Stimulated activated effector memory CD8-positive, alpha-beta T cell treated with anti-CD3 and anti-CD28 coated beads, Interleukin-12 subunit alpha, Interleukin-12 subunit beta, amount 100 ng/mL, for 72 hours (primary cell): ENCODE measurements around the gene TRANK1.
"Not testable (repeated sequence)": the region's sequence is repeated elsewhere in the genome, so short reads cannot be mapped to it uniquely, and the experiment has no call there.

Experiments
- ATAC-seq: fragments of 150-1000 bp; cut with Tn5 transposase; 2 replicates; pipeline ENCODE4 v1.10.0; 2021
- DNase-seq, 2 donors: peaks; one replicate each; pipeline ENCODE4 v3.0.0; 2021 to 2022; ENCODE audit warnings: low spot score in 2 of 2
- H3K27ac Mint-ChIP-seq: one replicate; pipeline ENCODE4 v1.8.0; 2022; ENCODE audit warnings: mild to moderate bottlenecking, mixed read lengths
- H3K36me3 Mint-ChIP-seq: one replicate; pipeline ENCODE4 v1.8.0; 2022; ENCODE audit warnings: mild to moderate bottlenecking, mixed read lengths
- H3K4me1 Mint-ChIP-seq: one replicate; pipeline ENCODE4 v1.8.0; 2022; ENCODE audit warnings: mixed read lengths
- H3K4me3 Mint-ChIP-seq: one replicate; pipeline ENCODE4 v1.8.0; 2022; ENCODE audit warnings: mild to moderate bottlenecking, mixed read lengths
- H3K9me3 Mint-ChIP-seq: one replicate; pipeline ENCODE4 v1.8.0; 2022; ENCODE audit warnings: mixed read lengths

Gene TRANK1

DNA sequence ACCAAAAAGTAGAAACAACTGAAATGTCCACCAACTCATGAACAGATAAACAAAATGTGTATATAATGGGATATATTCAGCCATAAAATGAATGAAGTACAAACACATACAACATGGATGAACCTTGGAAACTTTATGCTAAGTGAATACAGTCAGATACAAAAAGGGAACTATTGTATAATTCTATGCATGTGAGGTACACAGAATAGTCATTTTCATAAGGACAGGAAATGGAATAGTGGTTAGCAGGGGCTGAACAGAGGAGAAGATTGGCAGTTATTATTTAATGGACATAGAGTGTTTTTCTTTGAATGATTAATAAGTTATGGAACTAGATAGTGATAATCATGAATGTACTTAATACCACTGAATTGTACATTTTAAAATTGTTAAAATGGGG lies 20.0 kb upstream of the TRANK1 start:
- ATAC-seq, result no peak
- Mint-ChIP-seq H3K4me1 (peaks cover 11% of the 10 kb centered on the region), H3K9me3 (no peaks in the 10 kb centered on the region), H3K4me3 (no peak overlapping the region), H3K36me3 (no peaks in the 10 kb centered on the region), H3K27ac (no peak overlapping the region)
- DNase-seq, result no peak

DNA sequence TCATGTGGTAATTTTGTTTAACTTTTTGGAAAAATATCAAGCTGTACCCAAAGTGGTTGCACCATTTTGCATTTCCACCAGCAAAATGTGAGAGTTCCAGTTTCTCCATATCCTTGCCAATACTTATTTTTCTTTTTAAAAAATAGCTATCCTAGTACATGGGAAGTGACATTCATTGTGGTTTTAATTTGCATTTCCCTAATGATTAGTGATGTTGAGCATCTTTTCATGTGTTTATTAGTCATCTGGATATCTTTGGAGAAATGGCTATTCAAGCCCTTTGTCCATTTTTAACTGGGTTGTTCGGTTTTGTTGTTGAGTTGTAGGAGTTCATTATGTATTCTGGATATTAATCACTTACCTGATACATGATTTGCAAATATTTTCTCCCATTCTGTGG lies 19.5 kb upstream of the TRANK1 start:
- Mint-ChIP-seq H3K36me3 (no peaks in the 10 kb centered on the region), H3K4me1 (peaks cover 6% of the 10 kb centered on the region), H3K9me3 (no peaks in the 10 kb centered on the region), H3K4me3 (no peak overlapping the region), H3K27ac (no peak overlapping the region)
- no peak for DNase-seq
- no peak for ATAC-seq

DNA sequence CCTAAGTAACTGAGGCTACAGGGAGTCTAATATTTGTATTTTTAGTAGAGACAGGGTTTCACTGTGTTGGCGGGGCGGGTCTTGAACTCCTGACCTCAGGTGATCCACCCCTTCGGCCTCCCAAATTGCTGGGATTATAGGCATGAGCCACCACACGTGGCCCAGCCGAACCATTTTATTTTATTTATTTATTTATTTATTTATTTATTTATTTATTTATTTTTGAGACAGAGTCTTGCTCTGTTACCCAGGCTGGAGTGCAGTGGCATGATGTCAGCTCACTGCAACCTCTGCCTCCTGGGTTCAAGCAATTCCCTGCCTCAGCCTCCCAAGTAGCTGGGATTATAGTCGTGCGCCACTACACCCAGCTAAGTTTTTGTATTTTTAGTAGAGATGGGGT lies 18.2 kb upstream of the TRANK1 start:
- not testable (repeated sequence) for DNase-seq, H3K4me1 Mint-ChIP-seq, H3K27ac Mint-ChIP-seq, ATAC-seq, H3K4me3 Mint-ChIP-seq, H3K36me3 Mint-ChIP-seq, H3K9me3 Mint-ChIP-seq

DNA sequence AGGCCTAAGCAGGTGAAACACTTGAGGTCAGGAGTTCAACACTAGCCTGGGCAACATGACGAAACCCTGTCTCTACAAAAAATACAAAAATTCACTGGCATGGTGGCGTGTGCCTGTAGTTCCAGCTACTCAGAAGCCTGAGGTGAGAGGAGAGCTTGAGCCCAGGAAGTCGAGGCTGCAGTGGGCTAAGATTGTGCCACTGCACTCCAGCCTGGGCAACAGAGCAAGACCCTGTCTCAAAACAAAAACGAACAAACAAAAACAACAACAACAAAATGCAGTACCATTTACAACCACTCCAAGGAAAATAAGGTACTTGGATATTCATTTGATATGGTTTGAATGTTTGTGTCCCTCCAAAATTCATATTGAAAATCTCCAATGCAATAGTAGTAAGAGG lies 15.6 kb upstream of the TRANK1 start:
- Mint-ChIP-seq H3K27ac (no peak overlapping the region), H3K4me3 (no peak overlapping the region), H3K4me1 (peaks cover 10% of the 10 kb centered on the region), H3K36me3 (no peaks in the 10 kb centered on the region), H3K9me3 (no peaks in the 10 kb centered on the region)
- DNase-seq (no peak), ATAC-seq (no peak)

DNA sequence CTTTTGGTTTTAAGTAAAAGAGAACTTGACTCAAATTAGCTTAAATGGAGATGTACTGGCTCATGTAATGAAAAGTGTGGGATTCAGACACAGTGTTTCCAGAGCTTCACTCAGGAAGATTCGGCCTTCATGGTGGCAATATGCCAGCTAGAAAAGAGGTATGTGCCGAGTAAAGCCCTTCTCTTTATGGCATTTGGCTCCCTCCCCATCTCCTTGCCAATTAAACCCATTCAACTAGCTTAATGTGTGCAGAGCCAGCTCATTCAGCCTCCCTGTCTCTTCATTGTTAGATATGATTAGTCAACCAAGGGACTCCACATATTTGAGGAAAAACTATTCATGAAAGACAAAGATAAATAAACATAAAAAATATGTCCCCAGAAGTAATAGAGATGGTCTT lies 15.0 kb upstream of the TRANK1 start:
- Mint-ChIP-seq H3K4me3 (no peak overlapping the region), H3K36me3 (no peaks in the 10 kb centered on the region), H3K4me1 (peaks cover 10% of the 10 kb centered on the region), H3K27ac (no peak overlapping the region), H3K9me3 (no peaks in the 10 kb centered on the region)
- no peak for ATAC-seq
- DNase-seq, result no peak

DNA sequence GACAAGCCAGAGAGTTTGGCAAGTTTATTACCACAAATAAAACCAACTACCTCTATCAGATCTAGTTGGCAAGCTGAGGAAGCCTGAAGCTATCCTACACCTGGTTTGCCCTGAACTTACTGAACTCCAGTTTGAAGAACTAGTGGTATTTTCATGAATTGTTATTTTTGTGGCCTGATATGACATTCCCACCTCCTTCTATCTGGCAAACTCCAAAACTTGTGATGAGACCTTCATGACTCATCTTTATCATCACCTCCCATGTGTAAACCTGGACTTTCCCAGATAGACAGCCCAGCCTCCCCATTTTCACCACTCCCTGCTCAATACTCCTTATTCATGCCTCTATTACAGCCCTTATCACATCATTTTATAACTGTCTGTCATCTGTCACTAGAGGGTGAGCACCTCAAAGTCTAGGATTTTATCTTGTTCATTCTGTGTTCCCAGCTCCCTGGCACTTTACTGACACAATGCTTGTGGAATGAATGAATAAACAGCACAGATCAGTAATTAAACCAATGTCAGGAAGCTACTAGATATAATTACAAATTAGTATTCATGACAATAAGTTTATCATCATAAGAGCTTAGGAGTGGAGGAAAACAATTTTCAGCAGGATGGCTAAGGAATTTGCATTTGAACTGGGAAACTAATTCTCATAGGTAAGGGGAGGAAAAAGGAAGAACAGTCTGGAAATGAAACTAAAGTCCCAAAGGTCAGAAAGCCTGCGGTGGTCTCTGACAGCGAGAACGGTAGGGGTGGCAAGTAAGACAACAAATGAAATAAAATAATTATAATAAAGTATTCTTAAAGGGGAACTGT lies 13.2 kb upstream of the TRANK1 start:
- Mint-ChIP-seq H3K36me3 (no peaks in the 10 kb centered on the region), H3K27ac (peak overlapping the region; percentile 29), H3K4me1 (peaks cover 10% of the 10 kb centered on the region), H3K4me3 (no peak overlapping the region), H3K9me3 (no peaks in the 10 kb centered on the region)
- ATAC-seq (no peak), DNase-seq (no peak)

DNA sequence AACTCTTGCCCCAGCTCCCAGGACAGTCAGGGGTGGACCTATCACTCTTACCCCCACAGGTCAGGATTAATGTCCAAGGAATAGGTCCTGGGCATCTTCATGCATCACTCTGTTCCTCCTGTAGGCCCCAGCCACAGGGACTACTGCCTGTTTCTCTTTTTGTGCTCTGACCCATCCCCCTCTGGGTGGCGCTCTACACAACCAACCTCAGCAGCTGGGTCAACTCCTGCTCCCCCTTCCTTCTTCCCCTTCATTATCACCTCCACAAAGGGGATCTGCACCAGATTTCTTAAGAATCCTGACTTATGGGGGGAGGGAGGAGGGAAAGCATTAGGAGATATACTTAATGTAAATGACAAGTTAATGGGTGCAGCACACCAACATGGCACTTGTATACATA lies 12.2 kb upstream of the TRANK1 start:
- H3K4me1 Mint-ChIP-seq, result peaks cover 10% of the 10 kb centered on the region
- no peaks in the 10 kb centered on the region for H3K9me3 Mint-ChIP-seq
- ATAC-seq (no peak), DNase-seq (no peak)
- no peak overlapping the region for H3K4me3 Mint-ChIP-seq
- no peak overlapping the region for H3K27ac Mint-ChIP-seq
- no peaks in the 10 kb centered on the region for H3K36me3 Mint-ChIP-seq

DNA sequence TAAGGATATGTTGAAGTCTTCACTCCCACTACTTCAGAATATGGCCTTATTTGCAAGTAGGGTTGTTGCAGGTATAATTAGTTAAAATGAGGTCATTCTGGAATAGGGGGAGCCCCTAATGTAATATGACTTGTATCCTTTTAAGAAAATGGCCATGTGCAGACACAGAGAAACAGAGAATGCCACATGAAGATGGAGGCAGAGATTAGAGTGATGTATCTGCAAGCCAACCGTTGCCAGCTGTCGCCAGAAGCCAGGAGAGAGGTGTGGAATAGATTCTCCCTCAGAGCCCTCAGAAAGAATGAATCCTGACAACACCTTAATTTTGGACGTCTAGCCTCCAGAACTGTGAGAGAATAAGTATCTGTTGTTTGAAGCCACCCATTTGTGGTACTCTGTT lies 11.3 kb upstream of the TRANK1 start:
- H3K27ac Mint-ChIP-seq, result no peak overlapping the region
- peaks cover 10% of the 10 kb centered on the region for H3K4me1 Mint-ChIP-seq
- H3K4me3 Mint-ChIP-seq, result no peak overlapping the region
- ATAC-seq, result no peak
- H3K36me3 Mint-ChIP-seq, result no peaks in the 10 kb centered on the region
- no peaks in the 10 kb centered on the region for H3K9me3 Mint-ChIP-seq
- no peak for DNase-seq

DNA sequence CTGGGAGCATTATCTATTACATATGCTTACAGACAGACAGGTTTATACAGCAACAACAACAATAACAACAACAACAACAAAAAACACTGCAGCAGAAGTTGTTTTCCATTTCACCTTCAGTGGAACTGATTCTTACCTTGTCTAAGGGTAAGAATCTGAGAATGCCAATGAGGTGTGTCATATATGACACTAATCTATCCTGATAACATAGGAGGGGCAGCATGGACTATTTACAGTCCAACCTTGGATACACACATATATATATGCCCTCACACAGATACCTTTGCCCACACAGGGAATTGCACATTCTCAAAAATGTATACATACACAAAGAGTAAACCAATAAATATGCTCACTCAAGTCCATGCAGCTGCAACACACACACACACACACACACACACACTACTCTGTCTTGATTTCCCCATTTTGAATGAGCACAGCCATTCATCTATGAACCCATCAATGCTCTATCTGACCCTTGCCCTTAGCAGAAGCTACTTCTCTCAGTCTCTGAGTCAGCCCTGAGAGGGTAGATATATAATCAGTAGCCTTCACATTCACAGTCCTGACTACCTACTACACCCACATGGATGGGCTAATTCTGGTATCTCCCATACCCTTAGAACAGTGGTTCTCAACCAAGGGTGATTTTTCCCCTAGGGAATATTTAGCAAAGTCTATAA lies 9.7 kb upstream of the TRANK1 start:
- ATAC-seq (peak; percentile 48), DNase-seq (no peak)
- Mint-ChIP-seq H3K4me1 (peaks cover 10% of the 10 kb centered on the region), H3K27ac (no peak overlapping the region), H3K36me3 (no peaks in the 10 kb centered on the region), H3K9me3 (no peaks in the 10 kb centered on the region), H3K4me3 (no peak overlapping the region)

DNA sequence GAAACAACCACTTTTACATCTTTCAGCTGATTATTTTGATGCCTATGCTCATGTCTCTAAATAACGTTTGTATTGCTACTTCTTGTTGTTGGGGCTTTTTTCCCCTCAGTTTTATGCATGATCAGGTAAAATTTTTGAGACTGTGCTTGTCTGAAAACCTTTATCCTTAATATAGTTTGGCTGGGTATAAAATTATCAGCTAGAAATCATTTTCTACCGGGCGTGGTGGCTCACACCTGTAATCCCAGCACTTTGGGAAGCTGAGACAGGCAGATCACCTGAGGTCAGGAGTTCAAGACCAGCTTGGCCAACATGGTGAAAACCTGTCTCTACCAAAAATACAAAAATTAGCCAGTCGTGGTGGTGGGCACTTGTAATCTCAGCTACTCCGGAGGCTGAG lies 3.0 kb upstream of the TRANK1 start:
- not testable (repeated sequence) for H3K9me3 Mint-ChIP-seq, H3K27ac Mint-ChIP-seq, H3K36me3 Mint-ChIP-seq, ATAC-seq, H3K4me3 Mint-ChIP-seq, DNase-seq, H3K4me1 Mint-ChIP-seq

DNA sequence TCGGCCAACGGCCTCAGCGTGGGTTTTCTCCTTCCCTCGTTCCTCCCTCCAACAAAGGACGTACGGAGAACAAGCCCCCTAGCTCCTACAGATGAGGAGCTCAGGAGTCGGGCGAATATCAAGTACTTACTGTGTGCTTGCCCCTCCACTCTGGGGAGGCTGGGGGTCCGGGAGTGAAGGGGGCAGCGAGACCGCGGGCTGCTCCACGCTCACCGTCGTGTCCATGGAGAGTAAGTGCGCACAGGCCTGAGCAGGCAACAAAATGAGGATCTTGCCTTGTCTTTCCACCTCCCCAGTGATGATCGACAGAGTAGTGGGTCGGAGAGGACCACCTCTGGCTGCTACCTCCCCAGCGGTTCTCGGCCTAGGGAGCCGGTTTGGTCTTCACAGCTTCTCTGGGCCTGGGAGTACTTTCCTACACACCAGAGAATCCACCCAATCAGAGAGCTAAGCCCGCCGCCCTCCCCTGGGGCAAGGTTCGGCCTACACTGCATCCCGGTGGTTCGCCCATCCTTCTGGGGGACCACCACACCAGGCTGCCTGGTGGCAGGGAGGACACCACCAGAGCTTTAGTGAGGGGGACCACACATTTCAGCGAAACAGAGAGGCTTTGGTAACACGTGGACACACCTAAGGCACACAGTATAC lies 603 bp upstream of the TRANK1 start:
- Mint-ChIP-seq H3K9me3 (peaks cover 5% of the 10 kb centered on the region), H3K4me1 (no peaks in the 10 kb centered on the region), H3K36me3 (peaks cover 6% of the 10 kb centered on the region), H3K4me3 (peak overlapping the region; percentile 75), H3K27ac (peak overlapping the region; percentile 54)
- ATAC-seq, result no peak
- no peak for DNase-seq

DNA sequence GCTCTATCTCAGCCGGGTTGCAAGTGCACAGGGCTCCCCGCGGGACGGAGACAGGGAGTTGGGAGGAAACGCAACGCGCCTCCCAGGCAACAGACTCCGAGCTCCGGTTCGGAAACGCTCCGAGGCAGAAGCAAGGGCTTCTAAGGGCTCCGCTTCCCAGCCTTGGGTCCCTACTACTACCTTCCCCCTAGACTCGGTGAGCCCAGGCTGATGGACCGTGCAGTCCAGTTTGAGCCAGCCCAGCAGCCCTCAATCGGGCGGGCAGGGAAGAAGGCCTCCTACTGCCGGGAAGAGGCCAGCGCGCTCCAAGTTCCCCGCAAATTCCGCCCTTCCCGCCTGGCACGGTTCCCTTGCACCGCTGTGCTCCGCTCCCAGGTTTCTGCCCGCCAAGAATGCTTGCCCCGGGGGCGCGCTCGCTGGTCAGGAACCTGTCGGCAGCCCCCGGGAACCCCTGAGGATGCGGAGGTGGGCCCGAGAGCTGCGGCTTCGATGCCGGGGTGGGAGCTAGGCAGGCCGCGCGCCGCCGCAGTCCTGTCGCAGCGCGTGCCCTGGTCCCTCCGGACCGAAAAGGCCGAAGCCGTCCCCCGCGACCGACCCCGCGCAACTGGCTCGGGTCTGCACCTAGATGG lies 728 bp downstream of the TRANK1 start:
- DNase-seq (peak in 1 of 2 donors; percentile 18), ATAC-seq (peak; percentile 72)
- Mint-ChIP-seq H3K4me3 (peak overlapping the region; percentile 75), H3K4me1 (no peaks in the 10 kb centered on the region), H3K36me3 (peaks cover 6% of the 10 kb centered on the region), H3K27ac (no peak overlapping the region), H3K9me3 (peaks cover 4% of the 10 kb centered on the region)

DNA sequence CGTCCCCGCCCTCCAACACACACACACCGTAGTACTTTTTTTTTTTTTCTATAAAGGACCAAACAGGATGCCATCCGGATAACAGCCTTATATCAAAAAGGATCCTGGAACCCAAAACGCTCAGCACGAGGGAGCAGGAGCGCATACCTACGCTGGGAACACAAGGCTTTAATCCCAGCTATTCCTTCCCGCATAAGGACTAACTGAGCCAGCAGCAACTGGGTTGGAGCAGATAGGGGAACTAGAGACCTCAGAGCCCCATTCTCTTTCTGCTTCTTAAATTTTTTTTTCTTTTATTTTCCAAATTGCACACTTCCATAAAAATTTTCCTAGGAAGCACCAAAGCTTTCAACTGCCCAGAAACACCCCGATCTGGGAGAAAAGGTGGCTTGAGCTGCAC lies 1.3 kb downstream of the TRANK1 start:
- Mint-ChIP-seq H3K27ac (no peak overlapping the region), H3K4me1 (no peaks in the 10 kb centered on the region)
- DNase-seq, result no peak

DNA sequence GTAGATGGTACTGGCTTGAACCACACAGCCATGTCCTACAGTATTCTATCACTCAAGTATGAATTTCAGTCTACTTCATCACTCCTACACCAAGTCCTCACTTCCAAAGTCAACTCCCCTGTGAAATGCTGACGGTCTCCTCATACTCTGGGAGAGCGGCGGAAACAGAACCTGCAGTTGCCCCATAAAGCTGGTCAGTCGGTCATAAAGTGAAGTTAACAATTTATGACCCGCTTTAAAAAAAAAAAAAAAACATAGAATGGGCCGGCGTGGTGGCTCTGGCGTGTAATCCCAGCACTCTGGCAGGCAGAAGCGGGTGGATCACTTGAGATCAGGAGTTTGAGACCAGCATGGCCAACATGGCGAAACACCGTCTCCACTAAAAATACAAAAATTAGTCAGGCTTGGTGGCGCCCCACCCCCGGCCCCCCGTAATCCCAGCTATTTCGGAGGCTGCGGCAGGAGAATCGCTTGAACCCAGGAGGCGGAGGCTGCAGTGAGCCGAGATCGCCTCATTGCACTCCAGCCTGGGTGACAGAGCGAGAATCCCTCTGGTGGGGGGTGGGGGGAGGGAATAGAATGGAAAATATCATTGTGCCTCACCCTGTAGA lies 2.1 kb downstream of the TRANK1 start:
- Mint-ChIP-seq H3K9me3 (no peaks in the 10 kb centered on the region), H3K27ac (no peak overlapping the region), H3K4me1 (no peaks in the 10 kb centered on the region), H3K36me3 (no peaks in the 10 kb centered on the region), H3K4me3 (no peak overlapping the region)
- DNase-seq, result no peak
- no peak for ATAC-seq

More for the DNA sequence above, 1.3 kb downstream of the TRANK1 start:
- peak overlapping the region; percentile 75 for H3K4me3 Mint-ChIP-seq
- peaks cover 2% of the 10 kb centered on the region for H3K36me3 Mint-ChIP-seq
- H3K9me3 Mint-ChIP-seq, result peaks cover under 1% of the 10 kb centered on the region
- no peak for ATAC-seq

DNA sequence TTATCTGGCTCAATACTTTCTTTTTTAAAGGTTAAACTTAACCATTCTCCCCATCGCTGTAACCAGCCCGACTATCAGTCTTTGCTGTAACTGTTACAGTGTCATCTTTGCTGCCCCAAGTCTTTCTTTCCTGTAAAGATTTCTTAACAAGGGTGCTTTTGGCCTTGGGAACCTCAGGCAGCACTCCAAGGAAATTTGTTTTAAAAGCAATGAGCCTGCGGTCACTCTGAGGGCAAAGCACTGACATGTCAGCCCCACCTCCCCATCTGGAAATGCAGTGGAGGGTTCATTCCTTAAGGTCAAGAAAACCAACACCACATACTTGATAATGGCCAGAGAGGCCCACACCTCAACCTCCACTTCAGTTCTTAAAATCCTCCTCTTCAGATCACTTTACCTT lies 3.2 kb downstream of the TRANK1 start:
- no peak for DNase-seq
- Mint-ChIP-seq H3K4me3 (no peak overlapping the region), H3K36me3 (no peaks in the 10 kb centered on the region), H3K27ac (no peak overlapping the region), H3K4me1 (no peaks in the 10 kb centered on the region), H3K9me3 (no peaks in the 10 kb centered on the region)
- no peak for ATAC-seq
